Adrenal gland (tissue), 12 donors: ENCODE results near the gene GNG3. TPM values are rescaled to one million over a fixed set of nuclear protein-coding genes. Genes with fewer than 3 reads are reported as not detected.

ENCODE experiments used
- DNase-seq, 7 donors: peaks; one replicate each; pipeline ENCODE4 v3.0.0-alpha.2; 2019 to 2020
- H3K27ac ChIP-seq, 5 donors: fragments of 200-600 bp; sonication (generic) in 4 of 5; 1 replicate in 3 of 5; 2 replicates in 2 of 5; pipeline versions ENCODE4 v1.5.1 to v1.8.0; 2016 to 2020; ENCODE audit warnings: mild to moderate bottlenecking in 1 of 5
- H3K27me3 ChIP-seq: fragments of 200-600 bp; 2 replicates; pipeline ENCODE4 v1.8.0; 2021
- H3K36me3 ChIP-seq, 2 donors: fragments of 200-600 bp; replicated peaks in 1 of 2; 1 replicate in 1 of 2; 2 replicates in 1 of 2; pipeline versions ENCODE4 v1.5.1 to v1.8.0; 2018 to 2022
- H3K4me1 ChIP-seq, 2 donors: fragments of 200-600 bp; replicated peaks in 1 of 2; 1 replicate in 1 of 2; 2 replicates in 1 of 2; pipeline versions ENCODE4 v1.5.1 to v1.8.0; 2018 to 2021
- H3K4me3 ChIP-seq, 4 donors: fragments of 200-600 bp; sonication (generic) in 3 of 4; one replicate each; pipeline ENCODE4 v1.5.1; 2016 to 2018
- H3K9me3 ChIP-seq, 3 donors: fragments of 200-600 bp; sonication (generic) in 1 of 3; replicated peaks in 1 of 3; 1 replicate in 2 of 3; 2 replicates in 1 of 3; pipeline versions ENCODE4 v1.5.1 to v1.8.0; 2016 to 2021
- CTCF ChIP-seq, 6 experiments: fragments of 450-650 bp in 4 of 6; fragments of 200-600 bp in 2 of 6; sonication (generic) in 1 of 6; IDR thresholded peaks; 1 replicate in 5 of 6; 2 replicates in 1 of 6; pipeline versions ENCODE4 v1.5.1 to v1.8.0; 2016 to 2021; ENCODE audit warnings: antibody characterized with exemption in 6 of 6, mild to moderate bottlenecking in 2 of 6, moderate library complexity in 1 of 6
- POLR2A ChIP-seq, 2 donors: fragments of 450-650 bp; IDR thresholded peaks; one replicate each; pipeline ENCODE4 v1.6.1; 2017; ENCODE audit warnings: antibody characterized with exemption in 2 of 2, mild to moderate bottlenecking in 2 of 2, moderate library complexity in 1 of 2
- WGBS, 4 donors: extraction: QIAGEN DNeasy Blood & Tissue Kit in 2 of 4; methylation state at CpG; one replicate each; pipeline versions ENCODE4 v1.1.5 to v1.1.7; 2013 to 2017; 5-methylcytosine and 5-hydroxymethylcytosine counted together
- intact Hi-C, 2 donors: fragments of 100-400 bp; cut with DNase I; formaldehyde crosslinking; loops; one replicate each; pipeline versions ENCODE4 v1.14.1 to v1.15.0; 2022 to 2023
- polyA plus RNA-seq, 3 donors: library from polyadenylated mRNA; stranded (reverse); fragments of 200-250 nt in 2 of 3; fragments of 350-450 nt in 1 of 3; fragmentation: Illumina TruSeq in 1 of 3; extraction: RNeasy Lipid Tissue Mini Kit (QIAGEN cat#74804) in 1 of 3; gene quantifications; one replicate each; pipeline ENCODE4 v1.2.3, GENCODE V29; 2013 to 2014
- total RNA-seq, 9 donors: library from RNA; depleted of rRNA in 4 of 9; stranded (reverse); fragments of >200 nt in 4 of 9; fragments of 120-200 nt in 1 of 9; fragmentation: NEBNext Ultra II Directional in 1 of 9; extraction: Animal tissue kit (Norgen Biotek cat#: 25700) in 1 of 9; gene quantifications; one replicate each; pipeline versions ENCODE4 v1.1.0 to v1.2.4, GENCODE V29; 2013 to 2023
- donor health status: healthy with polysubstance abuse.
- donor health status: Bipolar disorder and iron deficiency.
- donor health status: DM: yes; HTN: yes; CAD: no.
- donor health status: DM: no; HTN: no; CAD: no.
- donor health status: DM: no; HTN: no; CAD: no.
- donor health status: DM: yes; HTN: yes; CAD: no.

GNG3 gene
- total and polyA plus RNA-seq, 12 donors = 0.39 to 15.7 (median 3.0) TPM; not detected in 2

- intact Hi-C loops = no loop called here
- Histone ChIP-seq H3K27ac (peak overlapping the region; percentile 74 to 92 (median 82)), H3K4me1 (peaks cover 22 to 32% of the 10 kb centered on the region in 2 donors), H3K27me3 (no peaks in the 10 kb centered on the region), H3K4me3 (peak overlapping the region; percentile 25 to 69 (median 42)), H3K9me3 (no peaks in the 10 kb centered on the region), H3K36me3 (peaks cover 0 to 20% of the 10 kb centered on the region in 2 donors)
- 1 to 15% (median 3%) methylated on average over 19 to 73 of the region's 73 CpGs for WGBS, 4 donors
- TF ChIP-seq CTCF (IDR thresholded peaks at IDR 0.05) = no peak
- peak; percentile 66 to 75 for TF ChIP-seq POLR2A (IDR thresholded peaks at IDR 0.05)
- DNase-seq = peak; percentile 95 to 98 (median 96)
Measured at GRCh38 chr11:62705880-62706849, 1.3 kb upstream of the GNG3 start.

- Histone ChIP-seq H3K36me3 (peaks cover 0 to 20% of the 10 kb centered on the region in 2 donors), H3K4me1 (peaks cover 22 to 32% of the 10 kb centered on the region in 2 donors), H3K27me3 (no peaks in the 10 kb centered on the region), H3K27ac (peak overlapping the region; percentile 61 to 92 (median 82)), H3K9me3 (no peaks in the 10 kb centered on the region), H3K4me3 (peak overlapping the region in 2 of 4 donors; percentile 39 to 69)
- no peak for TF ChIP-seq CTCF (IDR thresholded peaks at IDR 0.05)
- no peak for TF ChIP-seq POLR2A (IDR thresholded peaks at IDR 0.05)
- DNase-seq = peak in 2 of 7 donors; percentile 16 to 65
- WGBS, 4 donors = 51 to 57% (median 54%) methylated on average over 8 of the region's 8 CpGs
- intact Hi-C loops = no loop called here
Measured at GRCh38 chr11:62706850-62707247, 627 bp upstream of the GNG3 start.

DNA sequence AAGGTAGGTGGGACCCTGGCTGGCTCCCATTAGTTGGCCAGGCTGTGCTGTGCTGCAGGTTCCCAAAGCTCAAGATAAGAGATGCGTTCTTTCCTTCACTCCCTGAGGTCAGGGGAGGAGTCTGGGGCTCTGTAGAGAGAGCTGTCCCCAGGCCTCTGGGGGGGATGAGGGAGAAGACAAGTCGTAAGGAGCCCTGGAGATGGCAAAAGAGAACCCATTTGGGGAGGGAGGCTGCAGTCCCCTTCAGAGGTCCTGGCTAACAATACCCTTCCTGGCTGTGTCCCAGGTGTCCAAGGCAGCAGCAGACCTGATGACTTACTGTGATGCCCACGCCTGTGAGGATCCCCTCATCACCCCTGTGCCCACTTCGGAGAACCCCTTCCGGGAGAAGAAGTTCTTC, 916 bp downstream of the GNG3 start:
- H3K27me3 ChIP-seq = no peaks in the 10 kb centered on the region
- no peak for TF ChIP-seq CTCF (IDR thresholded peaks at IDR 0.05)
- TF ChIP-seq POLR2A (IDR thresholded peaks at IDR 0.05) = no peak
- H3K4me1 ChIP-seq = peaks cover 30 to 42% of the 10 kb centered on the region in 2 donors
- WGBS, 4 donors = 60 to 89% (median 68%) methylated on average over 5 of the region's 5 CpGs
- H3K9me3 ChIP-seq = no peaks in the 10 kb centered on the region
- peak in 2 of 7 donors; percentile 16 to 63 for DNase-seq
- peak overlapping the region in 1 of 4 donors; percentile 58 for H3K4me3 ChIP-seq
- H3K27ac ChIP-seq = peak overlapping the region in 2 of 5 donors; percentile 90 to 96
- H3K36me3 ChIP-seq = peaks cover 0 to 31% of the 10 kb centered on the region in 2 donors
- intact Hi-C loops = no loop called here

DNA sequence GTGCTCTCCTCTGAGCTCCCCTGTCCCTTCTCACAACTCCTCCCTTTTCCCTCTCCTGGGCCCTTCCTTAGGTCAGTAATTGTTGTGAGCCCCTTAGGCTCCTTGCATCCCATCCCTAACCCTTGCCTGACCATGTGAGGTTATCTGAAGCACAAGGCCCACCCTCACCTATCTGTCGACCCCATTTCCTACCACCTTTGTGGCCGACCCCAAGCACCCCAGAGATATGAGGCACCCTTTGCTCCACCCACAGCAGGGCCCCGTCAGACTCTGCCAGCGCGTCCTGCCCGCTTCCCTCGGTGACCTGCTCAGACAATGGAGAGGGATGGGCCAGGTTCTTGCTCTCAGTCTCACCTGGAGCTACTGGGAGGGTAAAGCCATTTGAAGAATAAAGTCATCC, 1.3 kb downstream of the GNG3 start:
- no peaks in the 10 kb centered on the region for H3K9me3 ChIP-seq
- peak overlapping the region; percentile 61 to 96 (median 93) for H3K27ac ChIP-seq
- 1 to 3% (median 3%) methylated on average over 4 to 7 of the region's 7 CpGs for WGBS, 4 donors
- intact Hi-C loops = no loop called here
- peak in 5 of 7 donors; percentile 40 to 67 (median 52) for DNase-seq
- no peak for TF ChIP-seq POLR2A (IDR thresholded peaks at IDR 0.05)
- TF ChIP-seq CTCF (IDR thresholded peaks at IDR 0.05) = no peak
- peaks cover 0 to 34% of the 10 kb centered on the region in 2 donors for H3K36me3 ChIP-seq
- peak overlapping the region in 3 of 4 donors; percentile 21 to 58 (median 58) for H3K4me3 ChIP-seq
- peaks cover 34 to 45% of the 10 kb centered on the region in 2 donors for H3K4me1 ChIP-seq
- no peaks in the 10 kb centered on the region for H3K27me3 ChIP-seq
